Measurements from ENCODE around the gene MLPH.

DNA sequence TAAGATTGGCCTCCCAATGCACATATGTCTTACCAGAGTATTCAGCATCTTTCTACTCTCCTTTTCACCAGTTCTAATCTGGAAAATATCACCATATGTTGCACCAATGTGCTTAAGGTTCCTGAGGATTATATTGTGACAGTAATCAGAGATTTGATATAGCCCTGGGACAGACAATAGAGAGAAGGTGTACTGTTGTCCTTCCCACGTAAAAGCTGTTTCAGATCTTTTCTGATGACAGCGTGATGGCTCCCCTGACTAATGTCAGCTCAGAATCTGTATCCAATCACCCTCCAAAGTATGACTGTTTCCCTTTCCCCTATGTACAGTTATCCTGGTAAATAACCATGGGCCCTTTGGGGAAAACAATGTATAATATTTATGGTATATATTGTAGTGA is 9.0 kb upstream of the MLPH start:
- TF ChIP-seq, protein P1, sequence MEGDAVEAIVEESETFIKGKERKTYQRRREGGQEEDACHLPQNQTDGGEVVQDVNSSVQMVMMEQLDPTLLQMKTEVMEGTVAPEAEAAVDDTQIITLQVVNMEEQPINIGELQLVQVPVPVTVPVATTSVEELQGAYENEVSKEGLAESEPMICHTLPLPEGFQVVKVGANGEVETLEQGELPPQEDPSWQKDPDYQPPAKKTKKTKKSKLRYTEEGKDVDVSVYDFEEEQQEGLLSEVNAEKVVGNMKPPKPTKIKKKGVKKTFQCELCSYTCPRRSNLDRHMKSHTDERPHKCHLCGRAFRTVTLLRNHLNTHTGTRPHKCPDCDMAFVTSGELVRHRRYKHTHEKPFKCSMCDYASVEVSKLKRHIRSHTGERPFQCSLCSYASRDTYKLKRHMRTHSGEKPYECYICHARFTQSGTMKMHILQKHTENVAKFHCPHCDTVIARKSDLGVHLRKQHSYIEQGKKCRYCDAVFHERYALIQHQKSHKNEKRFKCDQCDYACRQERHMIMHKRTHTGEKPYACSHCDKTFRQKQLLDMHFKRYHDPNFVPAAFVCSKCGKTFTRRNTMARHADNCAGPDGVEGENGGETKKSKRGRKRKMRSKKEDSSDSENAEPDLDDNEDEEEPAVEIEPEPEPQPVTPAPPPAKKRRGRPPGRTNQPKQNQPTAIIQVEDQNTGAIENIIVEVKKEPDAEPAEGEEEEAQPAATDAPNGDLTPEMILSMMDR (IDR thresholded peaks at IDR 0.05) = no peak
- TF ChIP-seq POLR2AphosphoS5 (IDR thresholded peaks at IDR 0.05) = no peak
